Keratinocyte (primary cell): ENCODE results near the gene SELENOP.

Experiments
- CTCF ChIP-seq, 3 experiments: IDR thresholded peaks in 1 of 3; conservative IDR thresholded peaks in 1 of 3; optimal IDR thresholded peaks in 1 of 3; 2 replicates in 2 of 3; 3 replicates in 1 of 3; pipeline versions ENCODE3 to v1.5.1; 2011; ENCODE audit warnings: low read length in 3 of 3, mild to moderate bottlenecking in 3 of 3, moderate library complexity in 2 of 3, control low read depth in 1 of 3, inconsistent platforms in 1 of 3; ENCODE audit not compliant: insufficient read depth in 2 of 3; ENCODE audit errors: extremely low read depth in 1 of 3
- EZH2 ChIP-seq: IDR thresholded peaks from one replicate; pipeline ENCODE4 v1.6.1; 2012; ENCODE audit warnings: inconsistent platforms, mild to moderate bottlenecking, low read length, moderate library complexity

- TF ChIP-seq CTCF (optimal IDR thresholded peaks at IDR 0.05 in 1 of 3, IDR thresholded peaks at IDR 0.05 in 1 of 3, conservative IDR thresholded peaks at IDR 0.05 in 1 of 3; ENCODE audit: extremely low read depth in 1 of 3, insufficient read depth in 2 of 3, low read length in 3 of 3) (no peak), EZH2 (no peak)
These were observed 32.1 kb upstream of the SELENOP start for GRCh38 chr5:42843675-42844292.
